NCI-H774 (cell line): ENCODE results near the gene GJC1.
"Not testable (repeated sequence)": the region's sequence is repeated elsewhere in the genome, so short reads cannot be mapped to it uniquely, and the experiment has no call there.

Experiments used
- DNase-seq: peaks from one replicate; lab custom pipeline; 2025; lab: John Stamatoyannopoulos, UW

GJC1 gene

GRCh38 chr17:44844390-44844830, 14.3 kb upstream of the GJC1 start:
- no peak for DNase-seq

- DNase-seq = no peak
Measured at GRCh38 chr17:44842748-44843147, 12.7 kb upstream of the GJC1 start.

GRCh38 chr17:44840936-44841335, 10.8 kb upstream of the GJC1 start:
- no peak for DNase-seq

- DNase-seq = no peak
Measured at GRCh38 chr17:44840274-44840673, 10.2 kb upstream of the GJC1 start.

GRCh38 chr17:44837196-44837595, 7.1 kb upstream of the GJC1 start:
- no peak for DNase-seq

GRCh38 chr17:44832805-44833204, 2.7 kb upstream of the GJC1 start:
- no peak for DNase-seq

GRCh38 chr17:44831371-44831770, 1.3 kb upstream of the GJC1 start:
- DNase-seq = no peak

GRCh38 chr17:44830359-44831288, 537 bp upstream of the GJC1 start:
- DNase-seq = no peak

GRCh38 chr17:44828919-44829522, 1.1 kb downstream of the GJC1 start:
- no peak for DNase-seq

- no peak for DNase-seq
Measured at GRCh38 chr17:44827863-44828262, 2.2 kb downstream of the GJC1 start.

GRCh38 chr17:44826123-44826790, 3.8 kb downstream of the GJC1 start:
- DNase-seq = no peak

GRCh38 chr17:44825236-44825635, 4.9 kb downstream of the GJC1 start:
- not testable (repeated sequence) for DNase-seq

- peak; percentile 96 for DNase-seq
Measured at GRCh38 chr17:44820631-44821212, 9.4 kb downstream of the GJC1 start.

GRCh38 chr17:44818508-44818907, 11.6 kb downstream of the GJC1 start:
- not testable (repeated sequence) for DNase-seq

- no peak for DNase-seq
Measured at GRCh38 chr17:44812263-44812662, 17.8 kb downstream of the GJC1 start.

- not testable (repeated sequence) for DNase-seq
Measured at GRCh38 chr17:44808656-44809388, 21.3 kb downstream of the GJC1 start.

- DNase-seq = no peak
Measured at GRCh38 chr17:44808156-44808555, 21.9 kb downstream of the GJC1 start.

GRCh38 chr17:44807817-44808155, 22.3 kb downstream of the GJC1 start:
- DNase-seq = no peak

GRCh38 chr17:44807093-44807816, 22.8 kb downstream of the GJC1 start:
- DNase-seq = no peak

GRCh38 chr17:44804302-44805089, 25.6 kb downstream of the GJC1 start:
- no peak for DNase-seq
